ENCODE results near the gene CAPZA1.

- no peak for TF ChIP-seq CTCF (IDR thresholded peaks at IDR 0.05)
- TF ChIP-seq POLR2A (IDR thresholded peaks at IDR 0.05) = no peak
Observed at GRCh38 chr1:112720800-112721199, 101.2 kb downstream of the CAPZA1 start.
